K562 (cell line): Measurements from ENCODE around the gene CD36. TPM values are rescaled to one million over a fixed set of nuclear protein-coding genes. Genes with fewer than 3 reads are reported as not detected.

Experiments
- ATAC-seq: fragments of 200-7000 bp; cut with Tn5 transposase; 3 replicates; pipeline ENCODE4 v1.9.1; 2020; ENCODE audit warnings: moderate library complexity
- BruUV-seq: library from RNA; stranded (reverse); fragments of 400-500 nt; replicated peaks from 2 replicates; lab custom pipeline; 2021; lab: Mats Ljungman, UMichigan
- CTCF ChIA-PET: fragments of 300-600 bp; formaldehyde crosslinking; extraction: SDS; loops from one replicate; lab custom pipeline; 2021; ENCODE audit warnings: low intra/inter-chr PET ratio; lab: Yijun Ruan, JAX
- POLR2A ChIA-PET: fragments of 300-600, 350-650 bp; sonication (Branson Sonifier 250); formaldehyde crosslinking; extraction: SDS; loops from one replicate; lab custom pipeline; 2021; ENCODE audit warnings: antibody characterized with exemption, inconsistent platforms; lab: Yijun Ruan, JAX
- DNase-seq, 4 experiments: peaks; one replicate each; pipeline versions ENCODE4 v3.0.0 to v3.0.0-alpha.2; 2011 to 2018; ENCODE audit warnings: low spot score in 3 of 4, mixed read lengths in 3 of 4; ENCODE audit errors: extremely low read depth in 1 of 4
- FAIRE-seq: peaks from 2 replicates; lab custom pipeline; 2011; peaks lifted over from hg19 to GRCh38; lab: Jason Lieb, UNC
- H2AFZ ChIP-seq: 2 replicates; pipeline ENCODE4 v1.6.0; 2011; ENCODE audit warnings: low read depth, low read length, control low read depth, inconsistent platforms
- H3K27ac ChIP-seq: fragments of 200-600 bp; 3 replicates; pipeline ENCODE4 v1.8.0; 2011; ENCODE audit warnings: low read depth, mild to moderate bottlenecking, control low read depth, inconsistent platforms, low read length, moderate library complexity, mixed read lengths; ENCODE audit errors: extremely low read depth
- H3K27me3 ChIP-seq, 2 experiments: fragments of 300-600 bp in 1 of 2; 2 replicates in 1 of 2; 3 replicates in 1 of 2; pipeline versions ENCODE4 v1.6.0 to v1.8.0; 2011; ENCODE audit warnings: inconsistent platforms in 2 of 2, low read length in 2 of 2, mild to moderate bottlenecking in 1 of 2, mixed read lengths in 1 of 2, moderate library complexity in 1 of 2; ENCODE audit not compliant: control insufficient read depth in 2 of 2, insufficient read depth in 2 of 2
- H3K36me3 ChIP-seq: fragments of 300-600 bp; 3 replicates; pipeline ENCODE4 v1.8.0; 2011; ENCODE audit warnings: mild to moderate bottlenecking, low read length, inconsistent platforms; ENCODE audit not compliant: control insufficient read depth, insufficient read depth
- H3K4me1 ChIP-seq, 2 experiments: fragments of 200-600 bp in 1 of 2; replicated peaks in 1 of 2; 2 replicates in 1 of 2; 3 replicates in 1 of 2; pipeline versions ENCODE4 v1.5.1 to v1.8.0; 2011; ENCODE audit warnings: inconsistent platforms in 2 of 2, low read length in 2 of 2, mild to moderate bottlenecking in 1 of 2, mixed read lengths in 1 of 2, moderate library complexity in 1 of 2; ENCODE audit not compliant: control insufficient read depth in 2 of 2, insufficient read depth in 2 of 2
- H3K4me2 ChIP-seq: 2 replicates; pipeline ENCODE4 v1.6.1; 2011; ENCODE audit warnings: low read length, control low read depth, inconsistent platforms, mixed read lengths; ENCODE audit not compliant: insufficient read depth
- H3K4me3 ChIP-seq: fragments of 200-600 bp; sonication (generic), shearing (Covaris generic); 2 replicates; pipeline ENCODE4 v1.5.1; 2016; ENCODE audit warnings: control low read depth, inconsistent platforms
- H3K79me2 ChIP-seq: fragments of 200-600 bp; 3 replicates; pipeline ENCODE4 v1.8.0; 2011; ENCODE audit warnings: low read length, inconsistent platforms; ENCODE audit not compliant: control insufficient read depth, insufficient read depth
- H3K9ac ChIP-seq, 2 experiments: 2 replicates each; pipeline versions ENCODE4 v1.6.0 to v1.6.1; 2011; ENCODE audit warnings: low read depth in 2 of 2, low read length in 2 of 2, control low read depth in 1 of 2, inconsistent platforms in 1 of 2, mild to moderate bottlenecking in 1 of 2, mixed read lengths in 1 of 2; ENCODE audit not compliant: insufficient read depth in 1 of 2
- H3K9me1 ChIP-seq: one replicate; pipeline ENCODE4 v1.6.0; 2011; ENCODE audit warnings: inconsistent platforms, mild to moderate bottlenecking, low read length, moderate library complexity; ENCODE audit not compliant: control insufficient read depth, insufficient read depth
- H3K9me3 ChIP-seq: replicated peaks from 2 replicates; pipeline ENCODE4 v1.5.1; 2011; ENCODE audit warnings: low read depth, low read length, inconsistent platforms; ENCODE audit not compliant: control insufficient read depth, insufficient read depth
- H4K20me1 ChIP-seq: replicated peaks from 2 replicates; pipeline ENCODE4 v1.6.1; 2011; ENCODE audit warnings: low read length, inconsistent platforms, mixed read lengths; ENCODE audit not compliant: control insufficient read depth, insufficient read depth
- ARHGAP35 ChIP-seq: fragments of 450-650 bp; IDR thresholded peaks from 2 replicates; pipeline ENCODE4 v1.6.1; 2018; ENCODE audit not compliant: partially characterized antibody
- CC2D1A ChIP-seq: fragments of 450-650 bp; IDR thresholded peaks from 2 replicates; pipeline ENCODE4 v1.6.1; 2017; ENCODE audit warnings: mild to moderate bottlenecking
- HMG20B ChIP-seq: fragments of 250-450 bp; sonication (Bioruptor Pico); IDR thresholded peaks from 2 replicates; pipeline ENCODE4 v1.5.0; 2021; ENCODE audit warnings: mild to moderate bottlenecking
- KDM5B ChIP-seq: fragments of 200-600 bp; sonication (generic); IDR thresholded peaks from 2 replicates; pipeline ENCODE4 v1.6.1; 2012; ENCODE audit warnings: low read depth, mild to moderate bottlenecking, moderate library complexity, low read length, control low read depth, inconsistent platforms; ENCODE audit not compliant: insufficient replicate concordance
- KHSRP ChIP-seq: fragments of 450-650 bp; IDR thresholded peaks from 2 replicates; pipeline ENCODE4 v1.6.1; 2017
- MBD2 ChIP-seq: sonication (generic); IDR thresholded peaks from 2 replicates; pipeline ENCODE4 v1.6.1; 2016; ENCODE audit warnings: low read depth, borderline replicate concordance
- RBM17 ChIP-seq: fragments of 200-400 bp; formaldehyde crosslinking; IDR thresholded peaks from 2 replicates; pipeline ENCODE4 v1.6.1; 2017; ENCODE audit warnings: low read depth, mild to moderate bottlenecking, low read length, borderline replicate concordance
- SP2 ChIP-seq: IDR thresholded peaks from 2 replicates; pipeline ENCODE4 v1.6.1; 2011; ENCODE audit warnings: mild to moderate bottlenecking, low read depth, low read length, moderate library complexity; ENCODE audit not compliant: poor library complexity, severe bottlenecking; ENCODE audit errors: extremely low read depth
- THRA ChIP-seq: fragments of 450-650 bp; IDR thresholded peaks from 2 replicates; pipeline ENCODE4 v1.6.1; 2017; ENCODE audit warnings: mild to moderate bottlenecking, moderate library complexity
- TRIM25 ChIP-seq: fragments of 450-650 bp; IDR thresholded peaks from 2 replicates; pipeline ENCODE4 v1.7.0; 2016; ENCODE audit warnings: borderline replicate concordance
- ZBTB2 ChIP-seq: fragments of 450-650 bp; IDR thresholded peaks from 2 replicates; pipeline ENCODE4 v1.6.1; 2016; ENCODE audit warnings: antibody characterized with exemption
- ZFP30 ChIP-seq: fragments of 250-450 bp; sonication (Bioruptor Pico); IDR thresholded peaks from 2 replicates; pipeline ENCODE4 v1.8.0; 2022; ENCODE audit warnings: moderate library complexity, mild to moderate bottlenecking, inconsistent platforms, borderline replicate concordance
- ZNF184 ChIP-seq: sonication (generic); formaldehyde crosslinking; IDR thresholded peaks from 2 replicates; pipeline ENCODE4 v1.5.0; 2020; ENCODE audit warnings: missing genetic modification reagents
- ZNF431 ChIP-seq: sonication (generic); formaldehyde crosslinking; IDR thresholded peaks from 2 replicates; pipeline ENCODE4 v1.8.0; 2022; ENCODE audit warnings: mild to moderate bottlenecking, missing genetic modification reagents
- ZNF511 ChIP-seq: sonication (generic); formaldehyde crosslinking; IDR thresholded peaks from 2 replicates; pipeline ENCODE4 v1.8.0; 2022; ENCODE audit warnings: mild to moderate bottlenecking, missing genetic modification reagents
- ZNF589 ChIP-seq: fragments of 200-800 bp; sonication (Bioruptor generic); IDR thresholded peaks from 2 replicates; pipeline ENCODE4 v1.6.1; 2016; ENCODE audit warnings: low read depth, missing genetic modification characterization, missing compliant biosample characterization
- WGBS: fragments of 100-300 bp; shearing (Covaris generic); methylation state at CpG from one replicate; pipeline ENCODE4 v1.1.6; 2016; ENCODE audit warnings: low coverage, mixed read lengths; ENCODE audit not compliant: insufficient coverage; ENCODE audit errors: missing lambda C conversion rate; 5-methylcytosine and 5-hydroxymethylcytosine counted together
- in situ Hi-C: fragments of 300-500 bp; cut with MboI; formaldehyde crosslinking; loops from 4 replicates; pipeline ENCODE4 v1.15.0; 2018; ENCODE audit warnings: inconsistent platforms, mixed read lengths
- intact Hi-C: fragments of 100-400 bp; cut with micrococcal nuclease; formaldehyde crosslinking; loops from 2 replicates; pipeline ENCODE4 v1.14.2; 2022
- polyA plus RNA-seq, 8 experiments: library from polyadenylated mRNA; depleted of rRNA in 4 of 8; stranded (reverse) in 5 of 8; unstranded in 3 of 8; fragments of >200 nt; fragmentation: Nextera tagmentation in 2 of 8; fragmentation: Illumina TruSeq in 1 of 8; extraction: Ambion mirVana in 2 of 8; extraction: Trizol in 1 of 8; gene quantifications; 2 replicates each; pipeline versions ENCODE4 v1.2.1 to v1.2.3, GENCODE V29; 2011 to 2014; ENCODE audit warnings: inconsistent platforms in 1 of 8, missing spikeins in 1 of 8
- total RNA-seq, 7 experiments: library from RNA; depleted of rRNA in 6 of 7; stranded (reverse); fragments of >200 nt in 6 of 7; fragmentation: Illumina TruSeq in 2 of 7; extraction: Trizol in 2 of 7; gene quantifications; 2 replicates each; pipeline versions ENCODE4 v1.2.1 to v1.2.3, GENCODE V29; 2011 to 2021; ENCODE audit warnings: low replicate concordance in 1 of 7

Gene CD36
- total and polyA plus RNA-seq, 9 of the 15 experiments (the other 6 are each of a cell fraction or from before 2014, with no cell fraction given), result 0.09 to 4.0 (median 0.42) TPM

GRCh38 chr7:80660939-80661338 is 22.5 kb downstream of the CD36 start (continued):
- no peak for TF ChIP-seq TRIM25
- TF ChIP-seq ARHGAP35, result no peak
- TF ChIP-seq ZNF589 (CRISPR knock-in tag), result no peak
- TF ChIP-seq SP2, result no peak

GRCh38 chr7:80661729-80662128 is 23.3 kb downstream of the CD36 start:
- H2AFZ ChIP-seq, result no peak overlapping the region
- ChIA-PET CTCF (no interaction called here), POLR2A (no interaction called here)
- no peak overlapping the region for H3K27ac ChIP-seq
- in situ Hi-C loops (no loop called here), intact Hi-C loops (no loop called here)
- no peak overlapping the region for H3K4me2 ChIP-seq
- no peak overlapping the region for H3K9ac ChIP-seq
- WGBS, result 2% methylated on average over 7 of the region's 7 CpGs
- BruUV-seq, result no TSS peak
- no peaks in the 10 kb centered on the region for H3K27me3 ChIP-seq
- no peak for ATAC-seq
- H3K36me3 ChIP-seq, result no peaks in the 10 kb centered on the region
- TF ChIP-seq ZFP30 (CRISPR knock-in tag) (no peak), KHSRP (no peak), MBD2 (no peak), ZNF511 (CRISPR knock-in tag) (no peak), RBM17 (no peak), ZBTB2 (no peak), ZNF184 (CRISPR knock-in tag) (no peak), KDM5B (no peak), THRA (no peak), CC2D1A (no peak), HMG20B (CRISPR knock-in tag) (no peak), ZNF431 (no peak)
- H3K4me1 ChIP-seq, result no peaks in the 10 kb centered on the region
- no peaks in the 10 kb centered on the region for H3K9me3 ChIP-seq
- no peak for DNase-seq
- H3K9me1 ChIP-seq, result no peaks in the 10 kb centered on the region
- no peak for FAIRE-seq
- H3K4me3 ChIP-seq, result no peak overlapping the region
- no peaks in the 10 kb centered on the region for H4K20me1 ChIP-seq
- H3K79me2 ChIP-seq, result no peaks in the 10 kb centered on the region
